ENCODE data around the gene GLCCI1.
"Not testable (repeated sequence)": the region's sequence is repeated elsewhere in the genome, so short reads cannot be mapped to it uniquely, and the experiment has no call there.

The GLCCI1 gene

GRCh38 chr7:8048067-8048466 lies 79.5 kb downstream of the GLCCI1 start:
- not testable (repeated sequence) for DNase-seq (ENCODE audit: low spot score); FAIRE-seq

- FAIRE-seq (no peak), DNase-seq (ENCODE audit: low spot score) (no peak)
Observed at GRCh38 chr7:8051373-8051772, 82.8 kb downstream of the GLCCI1 start.

GRCh38 chr7:8051998-8052397 lies 83.4 kb downstream of the GLCCI1 start:
- no peak for FAIRE-seq

GRCh38 chr7:8052824-8053223 lies 84.2 kb downstream of the GLCCI1 start:
- FAIRE-seq (no peak), DNase-seq (ENCODE audit: low spot score) (no peak)

More at GRCh38 chr7:8051998-8052397, 83.4 kb downstream of the GLCCI1 start:
- DNase-seq (ENCODE audit: low spot score): no peak

GRCh38 chr7:8056439-8056838 lies 87.8 kb downstream of the GLCCI1 start:
- DNase-seq (ENCODE audit: low spot score): no peak
- FAIRE-seq: no peak

GRCh38 chr7:8057566-8057965 lies 89.0 kb downstream of the GLCCI1 start:
- DNase-seq (ENCODE audit: low spot score) (no peak), FAIRE-seq (no peak)

GRCh38 chr7:8058322-8058721 lies 89.7 kb downstream of the GLCCI1 start:
- DNase-seq (ENCODE audit: low spot score) (no peak), FAIRE-seq (no peak)

GRCh38 chr7:8058852-8059251 lies 90.3 kb downstream of the GLCCI1 start:
- DNase-seq (ENCODE audit: low spot score) (no peak), FAIRE-seq (no peak)

GRCh38 chr7:8060241-8060640 lies 91.6 kb downstream of the GLCCI1 start:
- DNase-seq (ENCODE audit: low spot score): no peak
- FAIRE-seq: no peak

- FAIRE-seq; DNase-seq (ENCODE audit: low spot score): not testable (repeated sequence)
Observed at GRCh38 chr7:8063300-8063699, 94.7 kb downstream of the GLCCI1 start.

- DNase-seq (ENCODE audit: low spot score): no peak
- FAIRE-seq: no peak
Observed at GRCh38 chr7:8063706-8064297, 95.2 kb downstream of the GLCCI1 start.

- DNase-seq (ENCODE audit: low spot score) (no peak), FAIRE-seq (no peak)
Observed at GRCh38 chr7:8064828-8065227, 96.2 kb downstream of the GLCCI1 start.

- no peak for FAIRE-seq
- no peak for DNase-seq (ENCODE audit: low spot score)
Observed at GRCh38 chr7:8065356-8065813, 96.8 kb downstream of the GLCCI1 start.

- DNase-seq (ENCODE audit: low spot score) (no peak), FAIRE-seq (peak; percentile 27)
Observed at GRCh38 chr7:8068892-8069686, 100.5 kb downstream of the GLCCI1 start.

- DNase-seq (ENCODE audit: low spot score) (no peak), FAIRE-seq (no peak)
Observed at GRCh38 chr7:8070451-8071180, 102.0 kb downstream of the GLCCI1 start.

- FAIRE-seq: no peak
Observed at GRCh38 chr7:8078418-8078817, 109.8 kb downstream of the GLCCI1 start.

GRCh38 chr7:8082762-8083161 lies 114.2 kb downstream of the GLCCI1 start:
- DNase-seq (ENCODE audit: low spot score) (no peak), FAIRE-seq (no peak)

More at GRCh38 chr7:8078418-8078817, 109.8 kb downstream of the GLCCI1 start:
- no peak for DNase-seq (ENCODE audit: low spot score)

GRCh38 chr7:8084836-8085235 lies 116.2 kb downstream of the GLCCI1 start:
- FAIRE-seq (peak; percentile 32), DNase-seq (ENCODE audit: low spot score) (no peak)

- FAIRE-seq (no peak), DNase-seq (ENCODE audit: low spot score) (no peak)
Observed at GRCh38 chr7:8085420-8085819, 116.8 kb downstream of the GLCCI1 start.

- peak; percentile 9 for FAIRE-seq
- no peak for DNase-seq (ENCODE audit: low spot score)
Observed at GRCh38 chr7:8086239-8086638, 117.6 kb downstream of the GLCCI1 start.

GRCh38 chr7:8089036-8089780 lies 120.6 kb downstream of the GLCCI1 start:
- no peak for FAIRE-seq
- no peak for DNase-seq (ENCODE audit: low spot score)

All from urothelium cell line (cell line).